ENCODE measurements around the gene ACAA2. TPM values are rescaled to one million over a fixed set of nuclear protein-coding genes. Genes with fewer than 3 reads are reported as not detected.

Gene ACAA2
- total RNA-seq, 1 donor from 2014 or later = 23.6 TPM

Small RNA genes within 50 kb of the gene (small RNA-seq; reads per million reads assigned to genes)
- gene RF00283 (ENCODE audit: low replicate concordance) (not detected), gene SCARNA17 (ENCODE audit: low replicate concordance) (not detected)
